ENCODE data around the gene ALX3. TPM values are rescaled to one million over a fixed set of nuclear protein-coding genes. Genes with fewer than 3 reads are reported as not detected.

ALX3 gene
- total RNA-seq, 4 donors from 2014 or later, result not detected

DNA sequence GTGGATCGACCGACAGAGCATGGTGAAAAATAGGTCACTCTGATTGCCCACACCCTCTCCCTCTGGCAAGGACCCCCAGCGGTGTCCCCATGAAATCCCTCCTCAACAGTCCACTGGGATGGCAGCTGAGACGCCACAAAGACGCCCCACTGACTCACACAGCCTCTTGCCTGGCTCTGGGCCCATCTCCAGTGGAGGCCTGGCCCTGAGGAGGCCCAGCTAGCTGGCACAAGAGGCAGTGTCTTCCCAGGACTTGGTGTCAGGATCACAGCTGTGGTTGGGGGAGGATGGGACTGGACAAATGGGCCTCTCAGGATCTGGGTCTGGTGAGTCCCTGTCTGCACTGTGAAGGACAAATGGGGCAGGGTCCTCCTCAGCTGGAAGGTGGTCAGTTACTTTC, 4.6 kb downstream of the ALX3 start:
- TF ChIP-seq CTCF (IDR thresholded peaks at IDR 0.05), result no peak
- TF ChIP-seq POLR2A (IDR thresholded peaks at IDR 0.05), result no peak
- TF ChIP-seq EP300 (IDR thresholded peaks at IDR 0.05), result no peak
- H3K4me1 ChIP-seq, result peaks cover 0 to 34% (median 13%) of the 10 kb centered on the region in 4 donors
- H3K27ac ChIP-seq, result no peak overlapping the region
- no peak overlapping the region for H3K4me3 ChIP-seq
- H3K9me3 ChIP-seq, result no peaks in the 10 kb centered on the region
- H3K36me3 ChIP-seq, result peaks cover 0 to 17% (median 0%) of the 10 kb centered on the region in 3 donors
- no peak for DNase-seq (ENCODE audit: low spot score in 2 of 2)
- peaks cover 0 to 43% of the 10 kb centered on the region in 2 donors for H3K27me3 ChIP-seq
- 80 to 85% methylated on average over 5 of the region's 5 CpGs for WGBS, 2 donors

- Histone ChIP-seq H3K4me3 (no peak overlapping the region), H3K4me1 (peaks cover 0 to 23% (median 10%) of the 10 kb centered on the region in 4 donors), H3K9me3 (no peaks in the 10 kb centered on the region), H3K27ac (no peak overlapping the region), H3K36me3 (peaks cover 0 to 27% (median 0%) of the 10 kb centered on the region in 3 donors), H3K27me3 (peaks cover 0 to 33% of the 10 kb centered on the region in 2 donors)
- DNase-seq (ENCODE audit: low spot score in 2 of 2), result no peak
- 86 to 87% methylated on average over 14 to 17 of the region's 18 CpGs for WGBS, 2 donors
- TF ChIP-seq POLR2A (IDR thresholded peaks at IDR 0.05) (no peak), EP300 (IDR thresholded peaks at IDR 0.05) (no peak), CTCF (IDR thresholded peaks at IDR 0.05) (no peak)
These were observed 5.7 kb downstream of the ALX3 start for GRCh38 chr1:110064576-110065337.

DNA sequence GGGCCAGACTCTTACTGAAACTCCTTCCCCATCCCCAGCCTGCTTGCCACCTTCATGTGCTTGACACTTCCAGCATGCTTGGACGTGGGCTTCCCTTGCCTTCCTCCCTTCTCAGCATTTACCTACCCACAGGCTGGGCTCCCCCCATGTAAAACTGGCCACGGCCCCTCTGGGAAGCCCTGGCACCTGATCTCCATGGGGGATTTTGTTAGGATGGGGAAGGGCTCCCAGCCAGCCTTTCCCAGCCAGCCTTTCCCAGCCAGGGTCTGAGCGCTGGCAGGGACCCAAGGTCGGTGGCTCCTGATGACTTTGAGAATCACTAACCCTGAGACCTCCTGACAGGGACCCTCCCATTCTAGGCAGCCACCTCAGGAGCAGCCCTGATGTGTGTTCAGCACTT, 6.7 kb downstream of the ALX3 start:
- peaks cover 0 to 36% (median 0%) of the 10 kb centered on the region in 3 donors for H3K36me3 ChIP-seq
- WGBS, 2 donors, result 39 to 70% methylated on average over 4 of the region's 4 CpGs
- no peaks in the 10 kb centered on the region for H3K9me3 ChIP-seq
- H3K4me3 ChIP-seq, result no peak overlapping the region
- no peak for DNase-seq (ENCODE audit: low spot score in 2 of 2)
- H3K27me3 ChIP-seq, result peaks cover 0 to 23% of the 10 kb centered on the region in 2 donors
- peaks cover 0 to 14% (median 6%) of the 10 kb centered on the region in 4 donors for H3K4me1 ChIP-seq
- no peak for TF ChIP-seq POLR2A (IDR thresholded peaks at IDR 0.05)
- TF ChIP-seq EP300 (IDR thresholded peaks at IDR 0.05), result no peak
- TF ChIP-seq CTCF (IDR thresholded peaks at IDR 0.05), result no peak
- no peak overlapping the region for H3K27ac ChIP-seq

DNA sequence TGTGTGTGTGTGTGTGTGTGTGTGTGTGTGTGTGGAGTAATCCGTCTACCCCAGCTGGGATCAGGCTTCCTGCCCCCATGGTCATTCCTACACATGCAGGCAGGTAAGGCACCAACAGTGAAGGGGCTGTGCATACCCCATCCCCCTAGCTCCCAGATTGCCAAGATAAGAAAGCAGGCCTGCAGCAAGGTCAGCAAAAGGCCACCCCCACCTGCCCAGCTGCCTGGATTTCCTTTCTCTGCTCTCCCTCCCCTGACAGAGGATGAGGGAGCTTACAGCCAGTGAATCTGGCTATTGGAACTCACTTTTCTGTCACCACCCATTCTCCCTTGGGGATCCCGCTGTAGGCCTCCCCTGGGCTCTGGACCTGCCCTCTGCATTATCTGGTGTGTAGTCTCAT, 7.9 kb downstream of the ALX3 start:
- no peak for TF ChIP-seq POLR2A (IDR thresholded peaks at IDR 0.05)
- no peak for TF ChIP-seq CTCF (IDR thresholded peaks at IDR 0.05)
- TF ChIP-seq EP300 (IDR thresholded peaks at IDR 0.05), result no peak
- peaks cover 0 to 14% (median under 1%) of the 10 kb centered on the region in 4 donors for H3K4me1 ChIP-seq
- peaks cover 0 to 48% (median 0%) of the 10 kb centered on the region in 3 donors for H3K36me3 ChIP-seq
- no peak for DNase-seq (ENCODE audit: low spot score in 2 of 2)
- no peak overlapping the region for H3K27ac ChIP-seq
- peaks cover 0 to 12% of the 10 kb centered on the region in 2 donors for H3K27me3 ChIP-seq
- 74 to 82% methylated on average over 2 of the region's 2 CpGs for WGBS, 2 donors
- H3K4me3 ChIP-seq, result no peak overlapping the region
- H3K9me3 ChIP-seq, result no peaks in the 10 kb centered on the region

DNA sequence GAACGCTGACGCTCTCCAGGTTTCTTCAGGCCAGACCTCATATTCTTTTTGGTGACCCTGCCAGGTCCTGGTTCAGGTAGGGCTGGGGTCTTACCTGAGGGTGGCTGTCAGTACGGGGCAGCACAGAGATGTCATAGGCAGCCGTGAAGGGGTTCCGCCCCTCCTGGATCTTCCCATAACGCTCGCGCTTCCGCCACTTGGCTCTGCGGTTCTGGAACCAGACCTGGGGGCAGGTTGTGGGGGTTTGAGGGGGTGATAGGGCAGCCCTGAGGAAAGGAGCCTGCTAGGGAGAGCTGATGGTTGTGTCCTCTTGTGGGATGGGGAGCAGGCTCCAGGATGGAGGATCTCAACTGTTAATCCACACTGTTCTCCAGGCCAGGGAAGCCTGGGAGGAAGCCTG, 9.1 kb downstream of the ALX3 start:
- no peaks in the 10 kb centered on the region for H3K27me3 ChIP-seq
- H3K4me1 ChIP-seq, result peaks cover 0 to 19% (median 0%) of the 10 kb centered on the region in 4 donors
- H3K27ac ChIP-seq, result no peak overlapping the region
- H3K9me3 ChIP-seq, result no peaks in the 10 kb centered on the region
- H3K4me3 ChIP-seq, result no peak overlapping the region
- peaks cover 0 to 60% (median 0%) of the 10 kb centered on the region in 3 donors for H3K36me3 ChIP-seq
- 93 to 100% methylated on average over 10 of the region's 10 CpGs for WGBS, 2 donors
- no peak for DNase-seq (ENCODE audit: low spot score in 2 of 2)
- TF ChIP-seq POLR2A (IDR thresholded peaks at IDR 0.05), result no peak
- no peak for TF ChIP-seq CTCF (IDR thresholded peaks at IDR 0.05)
- no peak for TF ChIP-seq EP300 (IDR thresholded peaks at IDR 0.05)

Measured in tibial nerve (tissue), 4 donors.